Left ventricle myocardium inferior (tissue), 1 donor: ENCODE data around the gene PAK4. TPM values are rescaled to one million over a fixed set of nuclear protein-coding genes. Genes with fewer than 3 reads are reported as not detected.

Experiments
- DNase-seq: peaks from one replicate; pipeline ENCODE4 v3.0.0-alpha.2; 2020
- H3K27ac ChIP-seq: fragments of 200-600 bp; replicated peaks from 2 replicates; pipeline ENCODE4 v1.8.0; 2021
- H3K27me3 ChIP-seq: fragments of 200-600 bp; 2 replicates; pipeline ENCODE4 v1.8.0; 2021; ENCODE audit warnings: low read depth
- H3K36me3 ChIP-seq: fragments of 200-600 bp; 2 replicates; pipeline ENCODE4 v1.8.0; 2021
- H3K4me1 ChIP-seq: fragments of 200-600 bp; 2 replicates; pipeline ENCODE4 v1.8.0; 2021
- H3K4me3 ChIP-seq: fragments of 200-600 bp; 2 replicates; pipeline ENCODE4 v1.8.0; 2021; ENCODE audit warnings: mild to moderate bottlenecking, moderate library complexity
- H3K9me3 ChIP-seq: fragments of 200-600 bp; replicated peaks from 2 replicates; pipeline ENCODE4 v1.8.0; 2021
- CTCF ChIP-seq: fragments of 200-600 bp; IDR thresholded peaks from 2 replicates; pipeline ENCODE4 v1.8.0; 2021; ENCODE audit warnings: antibody characterized with exemption, mild to moderate bottlenecking, borderline replicate concordance
- intact Hi-C: fragments of 100-400 bp; cut with micrococcal nuclease; formaldehyde crosslinking; loops from one replicate; pipeline ENCODE4 v1.11.0; 2022
- total RNA-seq: library from RNA; stranded (reverse); fragmentation: NEBNext Ultra II Directional; extraction: Animal tissue kit (Norgen Biotek cat#: 25700); gene quantifications from one replicate; pipeline ENCODE4 v1.2.1, GENCODE V29; 2021
- donor health status: DM: no; HTN: yes; CAD: no; lungs with severe emphysema.

PAK4 gene
- total RNA-seq, 1 donor from 2014 or later, result 17.0 TPM

GRCh38 chr19:39193803-39194202 lies 68.2 kb downstream of the PAK4 start:
- H3K27ac ChIP-seq, result no peak overlapping the region
- DNase-seq, result no peak
- TF ChIP-seq CTCF, result no peak
- H3K4me3 ChIP-seq, result no peak overlapping the region
- H3K36me3 ChIP-seq, result no peaks in the 10 kb centered on the region
- H3K27me3 ChIP-seq, result peaks cover 97% of the 10 kb centered on the region
- H3K4me1 ChIP-seq, result peaks cover 5% of the 10 kb centered on the region
- intact Hi-C loops, result no loop called here
- no peaks in the 10 kb centered on the region for H3K9me3 ChIP-seq

GRCh38 chr19:39194832-39195542 lies 69.4 kb downstream of the PAK4 start:
- no peak for TF ChIP-seq CTCF
- Histone ChIP-seq H3K9me3 (no peaks in the 10 kb centered on the region), H3K4me3 (no peak overlapping the region), H3K27ac (no peak overlapping the region), H3K36me3 (no peaks in the 10 kb centered on the region), H3K27me3 (peaks cover 97% of the 10 kb centered on the region), H3K4me1 (peaks cover 5% of the 10 kb centered on the region)
- no peak for DNase-seq
- intact Hi-C loops, result no loop called here

GRCh38 chr19:39195755-39196154 lies 70.2 kb downstream of the PAK4 start:
- Histone ChIP-seq H3K27ac (no peak overlapping the region), H3K9me3 (no peaks in the 10 kb centered on the region), H3K36me3 (no peaks in the 10 kb centered on the region), H3K4me1 (peaks cover 5% of the 10 kb centered on the region), H3K4me3 (no peak overlapping the region), H3K27me3 (peaks cover 97% of the 10 kb centered on the region)
- TF ChIP-seq CTCF, result no peak
- intact Hi-C loops, result no loop called here
- DNase-seq, result no peak

- Histone ChIP-seq H3K27ac (no peak overlapping the region), H3K4me3 (no peak overlapping the region), H3K9me3 (no peaks in the 10 kb centered on the region), H3K27me3 (peaks cover 97% of the 10 kb centered on the region), H3K4me1 (peaks cover 5% of the 10 kb centered on the region), H3K36me3 (no peaks in the 10 kb centered on the region)
- DNase-seq, result no peak
- intact Hi-C loops, result no loop called here
- TF ChIP-seq CTCF, result no peak
These were observed 70.7 kb downstream of the PAK4 start for GRCh38 chr19:39196320-39196719.

- DNase-seq, result no peak
- no peaks in the 10 kb centered on the region for H3K36me3 ChIP-seq
- H3K27me3 ChIP-seq, result peaks cover 97% of the 10 kb centered on the region
- H3K9me3 ChIP-seq, result no peaks in the 10 kb centered on the region
- no peak within 1 kb of the TSS for H3K27ac ChIP-seq
- intact Hi-C loops, result no loop called here
- TF ChIP-seq CTCF, result no peak
- peaks cover 5% of the 10 kb centered on the region for H3K4me1 ChIP-seq
- H3K4me3 ChIP-seq, result peak within 1 kb of the TSS; percentile 6
These were observed 71.4 kb downstream of the PAK4 start, which contains the start of gene NCCRP1 for GRCh38 chr19:39196860-39197562. TSS of gene NCCRP1 (plus strand) at chr19:39196964. CDS start at chr19:39196983, 19 bp downstream.
